Prostate gland (tissue), 2 donors: ENCODE data around the gene AS3MT.
"Not testable (repeated sequence)": the region's sequence is repeated elsewhere in the genome, so short reads cannot be mapped to it uniquely, and the experiment has no call there.

ENCODE experiments used
- CTCF ChIP-seq, 4 experiments: fragments of 200-600 bp in 2 of 4; fragments of 450-650 bp in 2 of 4; sonication (generic) in 2 of 4; IDR thresholded peaks; 1 replicate in 3 of 4; 2 replicates in 1 of 4; pipeline ENCODE4 v1.5.1; 2016 to 2019; ENCODE audit warnings: antibody characterized with exemption in 4 of 4, mild to moderate bottlenecking in 2 of 4, moderate library complexity in 2 of 4
- POLR2AphosphoS5 ChIP-seq: sonication (generic); formaldehyde crosslinking; IDR thresholded peaks from one replicate; pipeline ENCODE4 v1.6.1; 2017; ENCODE audit warnings: antibody characterized with exemption

GRCh38 chr10:102843139-102843538, 26.1 kb upstream of the AS3MT start:
- TF ChIP-seq CTCF (IDR thresholded peaks at IDR 0.05); POLR2AphosphoS5: not testable (repeated sequence)
